Measurements from ENCODE around the gene SLC1A5. TPM values are rescaled to one million over a fixed set of nuclear protein-coding genes. Genes with fewer than 3 reads are reported as not detected.

Gene SLC1A5
- total and polyA plus RNA-seq, 2 donors: 37.1 to 163 TPM

DNA sequence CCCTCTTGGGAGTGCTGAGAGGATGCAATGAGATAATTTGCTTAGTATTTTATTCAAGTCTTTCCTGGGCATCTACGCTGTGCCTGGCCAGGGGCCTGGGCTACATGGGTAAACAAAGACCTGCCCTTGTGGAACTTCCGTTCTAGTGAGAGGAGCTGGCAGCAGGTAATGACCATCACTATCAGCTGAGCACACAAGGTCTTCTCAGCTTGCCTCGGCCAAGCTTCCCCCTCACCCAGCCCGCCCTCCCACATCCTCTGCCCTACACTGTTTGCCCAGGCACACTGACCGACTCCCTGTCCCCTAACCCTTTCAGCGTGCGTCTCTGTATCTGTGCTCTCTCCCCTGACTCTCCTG, 51.1 kb downstream of the SLC1A5 start:
- Histone ChIP-seq H3K4me1 (ENCODE audit: insufficient read depth) (no peaks in the 10 kb centered on the region), H3K4me3 (ENCODE audit: low read depth, low read length) (no peak overlapping the region), H3K27ac (ENCODE audit: low read depth) (no peak overlapping the region), H3K36me3 (ENCODE audit: insufficient read depth) (peaks cover 3% of the 10 kb centered on the region)
- WGBS: 76% methylated on average over 7 of the region's 7 CpGs
- no peak for DNase-seq (ENCODE audit: extremely low spot score)

DNA sequence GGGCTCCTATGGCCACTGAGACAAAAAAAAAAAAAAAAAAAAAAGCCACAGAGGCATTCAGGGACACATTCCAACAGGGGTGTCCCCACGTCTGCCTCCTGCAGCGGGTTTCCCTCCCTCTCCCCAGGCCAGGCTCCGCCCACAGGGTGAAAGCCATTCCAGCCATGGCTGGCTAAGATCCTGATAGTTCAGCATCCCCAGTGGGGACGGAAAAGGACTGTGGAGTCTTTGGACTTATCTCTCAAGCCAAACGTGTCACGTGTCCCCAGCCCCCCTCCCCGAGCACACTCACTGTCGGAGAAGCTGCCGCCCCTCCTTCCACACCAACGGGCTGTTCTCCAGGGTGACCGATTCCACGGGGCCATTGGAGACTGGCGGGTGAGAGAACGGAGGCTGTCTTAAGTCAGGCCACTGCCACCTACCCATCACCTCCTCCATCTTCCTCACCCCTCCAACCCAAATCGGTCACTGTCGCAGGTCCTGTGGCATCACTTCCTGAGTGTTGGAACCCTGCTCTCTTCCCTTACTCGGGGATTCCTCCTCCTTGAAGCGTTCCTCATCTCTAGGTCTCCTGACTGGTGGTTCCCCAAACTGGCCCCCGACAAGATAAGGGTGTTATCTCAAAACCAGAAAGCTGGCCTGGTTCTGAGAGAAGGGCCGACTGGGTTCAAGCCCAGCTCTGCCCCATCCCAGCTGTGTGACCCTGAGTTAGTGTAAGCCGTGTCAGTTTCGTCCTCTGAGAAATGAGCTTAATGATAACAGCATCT, 51.7 kb downstream of the SLC1A5 start:
- no peak overlapping the region for H3K27ac ChIP-seq (ENCODE audit: low read depth)
- 60% methylated on average over 22 of the region's 22 CpGs for WGBS
- no peaks in the 10 kb centered on the region for H3K4me1 ChIP-seq (ENCODE audit: insufficient read depth)
- no peak for DNase-seq (ENCODE audit: extremely low spot score)
- peaks cover 3% of the 10 kb centered on the region for H3K36me3 ChIP-seq (ENCODE audit: insufficient read depth)
- H3K4me3 ChIP-seq (ENCODE audit: low read depth, low read length): no peak overlapping the region

DNA sequence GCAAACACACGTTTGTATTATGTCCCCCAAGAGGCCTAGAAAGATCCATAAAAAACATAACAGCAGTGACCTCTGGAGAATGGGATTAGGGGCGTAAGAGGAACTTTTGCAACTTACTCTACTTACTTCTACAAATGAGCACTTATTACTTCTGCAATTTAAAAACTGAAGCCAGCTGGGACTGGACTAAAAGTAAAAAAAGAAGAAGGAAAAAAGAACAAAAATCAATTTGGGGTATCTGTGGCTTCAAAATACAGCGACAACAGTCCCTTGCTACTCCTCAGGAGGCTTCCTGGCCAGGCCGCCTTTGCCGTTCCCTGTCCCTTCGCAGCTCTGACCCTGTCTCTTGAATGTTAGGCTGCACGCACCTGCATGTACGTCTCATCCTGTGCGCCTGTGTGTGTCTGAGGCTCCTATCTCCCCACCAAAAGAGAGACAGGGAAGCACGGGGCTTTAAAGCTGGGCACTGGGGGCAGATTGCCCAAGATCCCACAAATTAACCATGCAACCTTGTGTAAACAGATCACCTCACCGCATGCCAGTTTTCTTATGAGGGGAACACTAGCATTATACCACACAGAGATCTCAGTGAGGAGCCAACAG, 54.6 kb downstream of the SLC1A5 start:
- Histone ChIP-seq H3K36me3 (ENCODE audit: insufficient read depth) (peaks cover 5% of the 10 kb centered on the region), H3K4me1 (ENCODE audit: insufficient read depth) (no peaks in the 10 kb centered on the region), H3K27ac (ENCODE audit: low read depth) (no peak overlapping the region), H3K4me3 (ENCODE audit: low read depth, low read length) (no peak overlapping the region)
- DNase-seq (ENCODE audit: extremely low spot score): no peak
- WGBS: 86% methylated on average over 11 of the region's 11 CpGs

DNA sequence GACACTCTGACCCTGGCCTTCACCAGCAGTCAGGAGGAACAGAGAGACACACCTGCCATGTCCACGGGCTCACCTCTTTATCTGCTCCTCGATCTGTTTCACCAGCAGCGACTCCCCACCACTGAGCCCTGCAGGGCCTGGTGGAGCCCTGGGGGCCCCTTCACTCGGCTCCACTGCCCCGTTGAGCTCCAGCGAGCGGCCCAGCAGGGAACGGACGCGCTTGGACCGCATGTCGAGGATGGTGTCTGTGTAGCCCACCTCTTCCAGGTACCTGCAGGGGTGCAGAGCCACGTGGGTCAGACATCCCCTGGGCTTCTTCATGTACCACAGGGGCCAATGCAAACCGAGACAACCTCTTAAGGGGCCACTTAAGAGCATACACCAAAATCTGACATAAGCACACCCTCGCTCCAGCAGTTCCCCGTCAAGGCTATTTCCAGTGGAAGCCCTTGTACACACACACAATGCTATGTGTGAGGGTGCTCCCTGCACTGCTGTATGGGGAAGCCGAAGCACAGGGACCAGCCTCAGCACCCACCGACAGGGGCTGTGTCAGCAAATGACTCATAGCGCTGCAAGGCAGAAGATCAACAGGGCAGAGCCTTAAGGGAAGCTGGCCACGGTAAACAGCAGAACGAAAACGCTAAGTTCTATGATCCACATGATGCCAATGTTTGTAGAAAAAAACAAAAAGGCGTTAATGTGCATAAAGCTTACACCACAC, 55.3 kb downstream of the SLC1A5 start:
- Histone ChIP-seq H3K36me3 (ENCODE audit: insufficient read depth) (peaks cover 5% of the 10 kb centered on the region), H3K4me3 (ENCODE audit: low read depth, low read length) (no peak overlapping the region), H3K4me1 (ENCODE audit: insufficient read depth) (no peaks in the 10 kb centered on the region), H3K27ac (ENCODE audit: low read depth) (no peak overlapping the region)
- DNase-seq (ENCODE audit: extremely low spot score): no peak
- 87% methylated on average over 23 of the region's 23 CpGs for WGBS

DNA sequence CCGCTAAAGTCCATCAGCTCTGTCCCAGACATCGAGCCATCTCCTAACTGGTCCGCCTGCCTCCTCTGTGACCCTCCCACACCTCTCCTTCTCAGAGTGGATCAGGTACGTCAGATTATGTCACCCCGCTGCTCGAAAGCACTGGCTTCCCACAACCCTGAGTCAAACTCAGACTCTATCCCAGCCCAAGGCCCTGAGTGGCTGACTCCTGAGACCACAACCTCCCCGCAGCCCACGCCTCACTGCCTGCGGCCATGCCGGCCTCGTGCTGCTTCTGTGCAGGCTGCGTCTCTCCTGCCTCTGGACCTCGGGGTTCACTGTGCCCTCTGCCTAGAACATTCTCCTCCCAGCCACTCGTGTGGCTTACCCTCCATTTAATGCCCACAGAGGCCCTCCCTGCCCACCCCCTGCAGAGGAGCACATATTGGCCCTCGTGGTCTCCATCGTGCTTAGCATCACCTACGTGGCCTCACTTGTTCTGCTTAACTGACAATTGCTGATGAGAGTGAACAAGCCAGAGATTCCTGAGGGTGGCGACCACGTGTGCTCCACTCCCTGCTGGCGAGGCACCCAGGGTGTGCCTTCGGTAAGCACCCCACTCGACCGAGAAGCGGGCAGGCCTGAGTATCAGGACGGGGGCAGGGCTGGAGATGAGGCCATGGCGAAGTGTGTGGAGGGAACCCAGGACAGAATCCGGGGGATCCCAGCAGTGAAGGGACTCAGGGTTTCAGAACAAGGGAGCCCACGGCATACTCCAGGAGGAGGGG, 56.0 kb downstream of the SLC1A5 start:
- Histone ChIP-seq H3K4me3 (ENCODE audit: low read depth, low read length) (no peak overlapping the region), H3K4me1 (ENCODE audit: insufficient read depth) (no peaks in the 10 kb centered on the region), H3K27ac (ENCODE audit: low read depth) (no peak overlapping the region), H3K36me3 (ENCODE audit: insufficient read depth) (peaks cover 4% of the 10 kb centered on the region)
- 88% methylated on average over 28 of the region's 28 CpGs for WGBS
- DNase-seq (ENCODE audit: extremely low spot score): no peak

DNA sequence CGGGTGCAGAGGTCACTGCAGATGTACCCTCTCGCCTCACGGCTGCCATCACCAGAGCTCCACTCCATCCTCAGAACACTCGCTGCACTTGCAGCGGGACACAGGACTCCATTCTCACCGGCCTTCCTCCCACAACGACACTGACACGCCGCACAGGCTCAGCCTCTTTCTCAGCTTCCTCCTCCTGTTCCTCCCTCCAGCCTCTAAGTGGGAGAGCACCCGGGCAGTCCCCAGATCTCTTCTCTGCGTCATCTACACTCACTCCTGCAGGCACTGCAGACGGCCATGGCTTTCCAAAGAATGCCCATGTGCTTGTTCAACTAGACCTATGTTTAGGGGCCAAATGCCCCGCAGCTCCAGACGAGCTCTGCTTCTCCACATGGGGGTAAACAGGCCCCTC, 56.8 kb downstream of the SLC1A5 start:
- WGBS: 79% methylated on average over 14 of the region's 14 CpGs
- no peak for DNase-seq (ENCODE audit: extremely low spot score)
- Histone ChIP-seq H3K36me3 (ENCODE audit: insufficient read depth) (peaks cover 2% of the 10 kb centered on the region), H3K4me3 (ENCODE audit: low read depth, low read length) (no peak overlapping the region), H3K27ac (ENCODE audit: low read depth) (no peak overlapping the region), H3K4me1 (ENCODE audit: insufficient read depth) (no peaks in the 10 kb centered on the region)

DNA sequence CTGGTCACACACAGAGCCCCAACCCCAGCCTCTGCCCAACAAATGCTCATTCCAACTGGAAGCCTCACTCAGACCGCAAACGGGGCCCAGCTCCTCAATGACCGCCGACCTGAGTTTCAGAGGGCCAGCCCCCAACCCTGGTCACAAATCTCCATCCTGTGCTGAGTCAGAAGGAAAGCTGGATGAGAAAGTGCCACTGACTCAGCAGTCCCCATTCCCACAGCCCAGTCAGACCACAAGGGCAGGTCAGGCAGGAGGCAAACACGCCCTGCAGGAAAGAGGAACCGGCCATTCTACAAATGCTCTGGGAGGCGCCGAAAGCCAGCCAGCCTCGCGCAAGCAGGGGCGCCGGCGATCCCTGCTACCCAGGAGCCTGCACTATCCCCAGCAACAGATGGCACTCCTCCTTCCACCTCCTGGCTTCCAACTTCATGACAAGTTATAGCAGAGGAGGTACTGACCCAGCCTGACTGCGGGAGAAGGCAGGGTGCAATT, 57.3 kb downstream of the SLC1A5 start:
- peaks cover 2% of the 10 kb centered on the region for H3K36me3 ChIP-seq (ENCODE audit: insufficient read depth)
- H3K4me3 ChIP-seq (ENCODE audit: low read depth, low read length): no peak overlapping the region
- no peak overlapping the region for H3K27ac ChIP-seq (ENCODE audit: low read depth)
- WGBS: 67% methylated on average over 14 of the region's 14 CpGs
- no peak for DNase-seq (ENCODE audit: extremely low spot score)
- H3K4me1 ChIP-seq (ENCODE audit: insufficient read depth): no peaks in the 10 kb centered on the region

DNA sequence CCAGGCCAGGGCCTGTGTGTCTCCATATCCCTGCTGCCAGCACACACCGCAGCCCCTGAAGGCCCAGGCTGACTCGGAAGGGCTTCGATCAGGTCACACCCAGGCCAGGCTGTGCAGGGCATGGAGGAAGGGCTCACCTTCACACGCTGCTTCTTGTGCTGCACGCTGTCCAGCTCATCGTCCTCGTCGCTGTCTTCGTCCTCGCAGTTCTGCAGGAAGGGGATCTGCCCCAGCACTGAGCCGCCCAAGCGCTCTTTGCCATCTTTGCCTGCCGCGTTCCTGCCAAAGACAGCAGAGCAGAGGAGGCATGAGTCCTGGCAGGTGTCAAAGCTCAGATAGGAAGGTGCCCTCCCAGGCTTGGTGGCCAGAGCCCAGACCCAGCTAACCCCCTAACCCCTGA, 57.8 kb downstream of the SLC1A5 start:
- no peak overlapping the region for H3K4me3 ChIP-seq (ENCODE audit: low read depth, low read length)
- no peak for DNase-seq (ENCODE audit: extremely low spot score)
- WGBS: 93% methylated on average over 14 of the region's 14 CpGs
- H3K27ac ChIP-seq (ENCODE audit: low read depth): no peak overlapping the region
- no peaks in the 10 kb centered on the region for H3K4me1 ChIP-seq (ENCODE audit: insufficient read depth)
- H3K36me3 ChIP-seq (ENCODE audit: insufficient read depth): peaks cover 5% of the 10 kb centered on the region

DNA sequence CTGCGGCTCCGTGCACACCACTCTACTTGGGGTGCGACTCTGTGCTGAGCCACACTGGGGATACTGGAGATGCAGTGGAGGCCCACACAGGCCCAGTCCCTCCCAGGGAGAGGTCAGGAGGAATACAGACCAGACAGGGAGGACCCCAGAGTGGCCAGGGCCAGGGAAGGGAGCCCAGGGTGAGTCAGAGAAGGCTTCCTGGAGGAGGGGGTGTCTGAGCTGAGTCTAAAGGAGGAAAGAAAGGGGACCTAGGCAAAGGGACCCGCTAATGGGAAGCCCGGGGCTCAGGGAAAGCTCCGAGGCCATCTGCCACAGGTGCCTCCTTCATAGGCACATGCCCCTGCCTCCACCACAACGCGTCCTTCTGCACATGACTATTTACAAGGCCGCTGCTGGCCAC, 58.2 kb downstream of the SLC1A5 start:
- Histone ChIP-seq H3K4me1 (ENCODE audit: insufficient read depth) (no peaks in the 10 kb centered on the region), H3K27ac (ENCODE audit: low read depth) (no peak overlapping the region), H3K36me3 (ENCODE audit: insufficient read depth) (peaks cover 5% of the 10 kb centered on the region), H3K4me3 (ENCODE audit: low read depth, low read length) (no peak overlapping the region)
- WGBS: 95% methylated on average over 9 of the region's 9 CpGs
- no peak for DNase-seq (ENCODE audit: extremely low spot score)

DNA sequence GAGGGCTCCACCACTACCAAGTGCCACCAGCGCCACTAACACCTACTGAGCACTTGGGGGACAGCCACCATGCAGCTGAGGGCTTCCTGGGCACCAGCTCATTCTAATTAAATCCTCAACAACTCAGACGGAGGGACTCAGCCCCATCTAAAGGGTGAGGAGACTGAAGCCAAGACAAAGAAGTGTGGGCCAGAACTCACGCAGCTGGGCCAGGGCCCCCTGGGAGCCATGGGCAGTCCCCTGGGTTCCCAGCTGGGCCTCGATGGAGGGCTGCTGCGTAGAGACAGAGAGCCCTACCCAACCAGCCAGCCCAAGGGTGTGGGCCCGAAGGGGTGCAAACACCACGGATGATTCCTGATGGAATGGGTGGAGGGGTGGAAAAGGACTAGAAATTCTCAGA, 58.7 kb downstream of the SLC1A5 start:
- no peak for DNase-seq (ENCODE audit: extremely low spot score)
- peaks cover 5% of the 10 kb centered on the region for H3K36me3 ChIP-seq (ENCODE audit: insufficient read depth)
- WGBS: 87% methylated on average over 7 of the region's 7 CpGs
- no peak overlapping the region for H3K4me3 ChIP-seq (ENCODE audit: low read depth, low read length)
- no peak overlapping the region for H3K27ac ChIP-seq (ENCODE audit: low read depth)
- H3K4me1 ChIP-seq (ENCODE audit: insufficient read depth): no peaks in the 10 kb centered on the region

DNA sequence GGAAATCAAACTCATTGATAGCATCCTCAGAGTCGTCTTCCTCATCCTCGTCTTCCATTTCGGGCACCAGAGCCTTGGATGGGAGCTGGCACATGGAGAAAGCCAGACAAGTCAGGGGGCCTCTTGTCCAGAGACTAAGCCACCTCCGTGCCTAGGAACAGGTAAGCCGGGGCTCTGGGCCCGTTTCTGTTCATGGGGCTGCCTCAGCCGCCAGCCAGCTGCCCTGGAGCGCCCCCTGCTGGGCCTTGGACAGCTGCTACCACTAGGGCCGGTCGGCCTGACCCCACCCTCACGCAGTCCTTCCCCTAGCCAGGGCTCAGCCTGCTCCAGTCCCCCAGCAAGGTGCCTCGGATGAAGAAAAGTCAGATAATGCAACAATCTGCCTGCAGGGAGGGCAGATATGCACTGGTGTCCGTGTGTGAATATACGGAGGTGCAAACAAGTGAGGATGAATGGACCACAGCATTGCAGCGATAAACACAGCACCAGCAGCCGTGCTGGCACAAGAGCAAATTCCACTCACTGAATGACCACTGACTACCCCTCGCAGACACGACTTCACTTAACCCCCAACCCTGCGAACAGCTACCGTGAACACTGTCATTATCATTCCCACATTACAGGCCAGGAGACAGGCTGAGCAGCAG, 59.6 kb downstream of the SLC1A5 start:
- H3K4me3 ChIP-seq (ENCODE audit: low read depth, low read length): no peak overlapping the region
- no peak overlapping the region for H3K27ac ChIP-seq (ENCODE audit: low read depth)
- peaks cover 5% of the 10 kb centered on the region for H3K36me3 ChIP-seq (ENCODE audit: insufficient read depth)
- no peaks in the 10 kb centered on the region for H3K4me1 ChIP-seq (ENCODE audit: insufficient read depth)
- no peak for DNase-seq (ENCODE audit: extremely low spot score)
- WGBS: 43% methylated on average over 20 of the region's 20 CpGs

DNA sequence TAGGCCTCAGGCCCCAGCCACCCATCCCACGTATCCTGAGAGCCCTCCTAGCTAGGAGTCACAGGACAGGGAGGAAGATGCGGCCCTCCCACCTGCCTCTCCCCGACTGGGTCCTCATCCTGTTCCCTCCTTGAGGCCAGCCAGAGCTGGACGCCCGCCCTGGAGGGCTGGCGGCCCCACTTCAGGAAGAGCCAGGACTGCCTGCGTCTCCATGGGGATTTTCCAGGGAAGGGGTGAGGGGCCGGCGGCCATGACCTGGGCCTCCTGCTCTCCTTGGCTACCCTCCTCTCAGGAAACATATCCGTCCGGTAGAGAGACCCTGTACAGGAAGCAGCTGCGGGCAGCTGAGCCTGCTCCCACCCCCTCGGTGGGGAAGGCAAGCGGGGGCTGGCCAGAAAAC, 60.2 kb downstream of the SLC1A5 start:
- H3K4me3 ChIP-seq (ENCODE audit: low read depth, low read length): no peak overlapping the region
- no peaks in the 10 kb centered on the region for H3K4me1 ChIP-seq (ENCODE audit: insufficient read depth)
- no peak overlapping the region for H3K27ac ChIP-seq (ENCODE audit: low read depth)
- 74% methylated on average over 14 of the region's 14 CpGs for WGBS
- DNase-seq (ENCODE audit: extremely low spot score): no peak
- H3K36me3 ChIP-seq (ENCODE audit: insufficient read depth): peaks cover 5% of the 10 kb centered on the region

DNA sequence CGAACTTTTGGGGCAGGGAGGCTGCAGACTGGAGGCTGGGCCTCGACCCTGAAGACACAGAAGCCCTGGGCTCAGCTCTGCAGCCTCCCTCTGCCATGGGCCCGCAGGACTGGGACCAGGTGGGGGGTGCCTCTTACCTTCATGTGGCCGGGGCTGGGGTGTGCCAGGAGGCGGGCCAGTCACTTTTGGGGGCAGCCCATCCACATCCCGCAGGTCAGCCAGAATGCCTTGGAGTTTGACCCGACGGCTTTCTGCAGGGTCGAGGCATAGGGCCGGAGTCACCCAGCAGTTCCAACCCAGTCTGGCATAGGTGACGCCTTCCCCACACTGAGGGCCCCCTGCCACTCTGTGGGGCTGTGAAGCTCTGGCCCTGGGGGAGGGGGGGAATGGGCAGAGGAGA, 60.6 kb downstream of the SLC1A5 start:
- Histone ChIP-seq H3K27ac (ENCODE audit: low read depth) (no peak overlapping the region), H3K4me1 (ENCODE audit: insufficient read depth) (no peaks in the 10 kb centered on the region), H3K36me3 (ENCODE audit: insufficient read depth) (peaks cover 8% of the 10 kb centered on the region), H3K4me3 (ENCODE audit: low read depth, low read length) (no peak overlapping the region)
- DNase-seq (ENCODE audit: extremely low spot score): no peak
- 80% methylated on average over 11 of the region's 11 CpGs for WGBS
